Lower lobe of right lung (tissue), 2 donors: ENCODE data around the gene ZBED6. TPM values are rescaled to one million over a fixed set of nuclear protein-coding genes. Genes with fewer than 3 reads are reported as not detected.
"Not testable (repeated sequence)": the region's sequence is repeated elsewhere in the genome, so short reads cannot be mapped to it uniquely, and the experiment has no call there.

ENCODE experiments used
- ATAC-seq, 2 donors: fragments of 200-7000 bp; cut with Tn5 transposase; one replicate each; pipeline ENCODE4 v1.9.1; 2020 to 2022; ENCODE audit warnings: mild to moderate bottlenecking in 2 of 2, moderate library complexity in 2 of 2
- DNase-seq: peaks from one replicate; pipeline ENCODE4 v3.0.0-alpha.2; 2020
- H3K27ac ChIP-seq: fragments of 200-600 bp; one replicate; pipeline ENCODE4 v1.8.0; 2022
- H3K27me3 ChIP-seq: fragments of 200-600 bp; one replicate; pipeline ENCODE4 v1.8.0; 2022; ENCODE audit warnings: low read depth
- H3K36me3 ChIP-seq: fragments of 200-600 bp; one replicate; pipeline ENCODE4 v1.8.0; 2022; ENCODE audit warnings: mild to moderate bottlenecking
- H3K4me1 ChIP-seq: fragments of 200-600 bp; one replicate; pipeline ENCODE4 v1.8.0; 2022
- H3K4me3 ChIP-seq: fragments of 200-600 bp; one replicate; pipeline ENCODE4 v1.8.0; 2022; ENCODE audit warnings: mild to moderate bottlenecking
- H3K9me3 ChIP-seq: fragments of 200-600 bp; one replicate; pipeline ENCODE4 v1.8.0; 2022
- CTCF ChIP-seq: fragments of 200-600 bp; IDR thresholded peaks from one replicate; pipeline ENCODE4 v1.8.0; 2022; ENCODE audit warnings: antibody characterized with exemption, mild to moderate bottlenecking
- intact Hi-C: fragments of 100-400 bp; cut with DNase I; formaldehyde crosslinking; loops from one replicate; pipeline ENCODE4 v1.11.0; 2022
- total RNA-seq: library from RNA; stranded (reverse); fragmentation: NEBNext Ultra II Directional; extraction: Animal tissue kit (Norgen Biotek cat#: 25700); gene quantifications from one replicate; pipeline ENCODE4 v1.2.1, GENCODE V29; 2021
- donor health status: DM: no; HTN: yes; CAD: no; lungs with severe emphysema.

Gene ZBED6
- total RNA-seq, 1 donor from 2014 or later, result 33.4 TPM

- H3K4me3 ChIP-seq, result no peak overlapping the region
- H3K9me3 ChIP-seq, result no peaks in the 10 kb centered on the region
- intact Hi-C loops, result no loop called here
- H3K36me3 ChIP-seq, result no peaks in the 10 kb centered on the region
- H3K4me1 ChIP-seq, result no peaks in the 10 kb centered on the region
- ATAC-seq (no peak), DNase-seq (no peak)
- TF ChIP-seq CTCF, result no peak
- no peak overlapping the region for H3K27ac ChIP-seq
- no peaks in the 10 kb centered on the region for H3K27me3 ChIP-seq
Observed at GRCh38 chr1:203789966-203790365, 5.5 kb upstream of the ZBED6 start.

GRCh38 chr1:203791498-203791897 lies 3.9 kb upstream of the ZBED6 start:
- no peaks in the 10 kb centered on the region for H3K9me3 ChIP-seq
- no peak for TF ChIP-seq CTCF
- H3K4me1 ChIP-seq, result peaks cover 2% of the 10 kb centered on the region
- no peak for DNase-seq
- no peaks in the 10 kb centered on the region for H3K36me3 ChIP-seq
- no peak for ATAC-seq
- H3K27me3 ChIP-seq, result no peaks in the 10 kb centered on the region
- H3K4me3 ChIP-seq, result no peak overlapping the region
- intact Hi-C loops, result no loop called here
- H3K27ac ChIP-seq, result no peak overlapping the region

- no peaks in the 10 kb centered on the region for H3K9me3 ChIP-seq
- H3K27ac ChIP-seq, result no peak overlapping the region
- TF ChIP-seq CTCF, result no peak
- H3K36me3 ChIP-seq, result no peaks in the 10 kb centered on the region
- peaks cover 11% of the 10 kb centered on the region for H3K4me1 ChIP-seq
- intact Hi-C loops, result no loop called here
- ATAC-seq (no peak), DNase-seq (no peak)
- H3K4me3 ChIP-seq, result no peak overlapping the region
- no peaks in the 10 kb centered on the region for H3K27me3 ChIP-seq
Observed at GRCh38 chr1:203792486-203792885, 2.9 kb upstream of the ZBED6 start.

- H3K27ac ChIP-seq, DNase-seq, H3K36me3 ChIP-seq, H3K27me3 ChIP-seq, intact Hi-C loops, H3K9me3 ChIP-seq, H3K4me3 ChIP-seq, ATAC-seq: not testable (repeated sequence)
- H3K4me1 ChIP-seq, result peaks cover 22% of the 10 kb centered on the region
Observed at GRCh38 chr1:203793561-203793960, 1.9 kb upstream of the ZBED6 start.

- peak overlapping the region; percentile 79 for H3K4me3 ChIP-seq
- ATAC-seq, result no peak
- peaks cover 16% of the 10 kb centered on the region for H3K36me3 ChIP-seq
- no peaks in the 10 kb centered on the region for H3K27me3 ChIP-seq
- TF ChIP-seq CTCF, result no peak
- no peaks in the 10 kb centered on the region for H3K9me3 ChIP-seq
- H3K27ac ChIP-seq, result peak overlapping the region; percentile 89
- intact Hi-C loops, result no loop called here
- H3K4me1 ChIP-seq, result peaks cover 36% of the 10 kb centered on the region
- DNase-seq, result no peak
Observed at GRCh38 chr1:203794764-203795440, 521 bp upstream of the ZBED6 start.

- Histone ChIP-seq H3K27ac (peak overlapping the region; percentile 89), H3K4me3 (peak overlapping the region; percentile 79), H3K36me3 (peaks cover 16% of the 10 kb centered on the region), H3K9me3 (no peaks in the 10 kb centered on the region), H3K27me3 (no peaks in the 10 kb centered on the region), H3K4me1 (peaks cover 49% of the 10 kb centered on the region)
- no peak for TF ChIP-seq CTCF
- peak; percentile 53 to 59 for ATAC-seq
- intact Hi-C loops, result no loop called here
- no peak for DNase-seq
Observed at GRCh38 chr1:203796236-203796605, 798 bp downstream of the ZBED6 start.
